GM12891 (cell line): ENCODE measurements around the gene GRIK4.

Experiments used
- DNase-seq: peaks from one replicate; pipeline ENCODE4 v3.0.0; 2011; ENCODE audit warnings: low spot score; ENCODE audit not compliant: insufficient read length
- FAIRE-seq: peaks from 2 replicates; lab custom pipeline; 2011; peaks lifted over from hg19 to GRCh38; lab: Jason Lieb, UNC
- PAX5 ChIP-seq: IDR thresholded peaks from 2 replicates; pipeline ENCODE4 v1.6.1; 2011; ENCODE audit warnings: low read length, moderate library complexity, mild to moderate bottlenecking; ENCODE audit not compliant: insufficient read depth, severe bottlenecking
- POLR2A ChIP-seq: IDR thresholded peaks from 2 replicates; pipeline ENCODE4 v1.6.1; 2011; ENCODE audit warnings: low read depth, low read length, control low read depth
- POLR2AphosphoS5 ChIP-seq: IDR thresholded peaks from 2 replicates; pipeline ENCODE4 v1.6.1; 2011; ENCODE audit warnings: low read depth, low read length, control low read depth
- POU2F2 ChIP-seq: IDR thresholded peaks from 2 replicates; pipeline ENCODE4 v1.6.1; 2011; ENCODE audit warnings: low read depth, mild to moderate bottlenecking, control low read depth, low read length, moderate library complexity
- SPI1 ChIP-seq: IDR thresholded peaks from 2 replicates; pipeline ENCODE4 v1.6.1; 2011; ENCODE audit warnings: low read depth, low read length, control low read depth
- TAF1 ChIP-seq: IDR thresholded peaks from 2 replicates; pipeline ENCODE4 v1.6.1; 2011; ENCODE audit warnings: low read depth, low read length, control low read depth

The GRIK4 gene

GRCh38 chr11:120834686-120835210 lies 323.2 kb downstream of the GRIK4 start:
- no peak for TF ChIP-seq SPI1
- no peak for TF ChIP-seq PAX5
- no peak for TF ChIP-seq POU2F2
- TF ChIP-seq POLR2A = no peak
- FAIRE-seq (peak; percentile 71), DNase-seq (no peak)

DNA sequence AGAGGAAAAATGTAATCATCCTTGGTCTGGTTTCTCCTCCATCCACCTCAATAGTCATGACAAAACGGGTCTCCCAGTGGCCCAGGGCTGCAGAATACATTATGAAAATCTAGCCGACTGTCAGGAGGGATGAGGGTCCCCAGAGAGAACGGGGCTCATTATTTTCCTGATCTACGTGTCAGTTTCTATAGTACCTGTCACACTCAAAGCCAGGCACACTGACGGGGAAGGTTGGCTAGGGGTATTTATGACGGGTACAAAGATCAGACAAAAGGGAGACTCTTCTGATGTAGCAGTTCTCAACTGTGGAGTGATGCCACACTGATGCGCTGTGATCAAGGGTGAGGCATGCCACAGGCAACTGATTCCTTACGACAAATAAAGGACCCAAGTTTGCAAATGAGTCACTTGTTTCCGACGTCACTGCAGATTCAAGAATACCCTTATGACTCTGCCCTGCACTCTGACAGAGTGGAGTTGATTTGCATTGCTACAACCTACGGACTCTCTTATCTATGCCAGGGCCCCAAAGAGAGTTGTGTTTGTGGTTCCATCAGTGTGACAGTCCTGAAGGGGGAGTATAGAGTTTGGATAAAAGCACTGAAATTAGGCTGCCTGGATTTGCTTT lies 324.2 kb downstream of the GRIK4 start:
- FAIRE-seq (peak; percentile 96), DNase-seq (peak; percentile 61)
- TF ChIP-seq TAF1 (no peak), POU2F2 (peak; percentile 91)

DNA sequence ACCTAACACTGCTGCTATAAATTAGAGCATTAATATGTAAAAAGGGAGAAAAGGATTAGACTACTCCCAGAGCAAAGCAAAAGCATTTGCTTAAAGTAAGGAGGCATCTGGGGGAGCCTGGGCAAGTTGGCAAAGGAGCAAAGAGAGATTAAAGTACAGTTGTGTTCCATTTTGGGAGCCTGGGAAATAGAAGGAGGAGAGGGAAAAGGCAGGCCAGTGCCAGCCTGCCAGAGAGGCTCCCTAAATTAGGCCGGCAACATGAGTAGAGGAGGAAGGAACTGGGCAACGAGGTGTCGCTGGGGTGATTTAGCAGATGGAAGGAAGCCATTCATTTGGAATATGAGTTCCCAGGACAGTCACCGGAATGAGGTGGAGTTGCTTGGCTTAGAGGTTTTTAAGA lies 326.1 kb downstream of the GRIK4 start:
- DNase-seq (no peak), FAIRE-seq (no peak)
- TF ChIP-seq POU2F2 (no peak), SPI1 (no peak), POLR2AphosphoS5 (no peak), TAF1 (no peak), POLR2A (no peak), PAX5 (no peak)

GRCh38 chr11:120839201-120839600 lies 327.7 kb downstream of the GRIK4 start:
- no peak for DNase-seq
- TF ChIP-seq SPI1 = no peak
- no peak for TF ChIP-seq POLR2AphosphoS5
- no peak for TF ChIP-seq TAF1
- no peak for TF ChIP-seq POLR2A
- TF ChIP-seq POU2F2 = no peak
- TF ChIP-seq PAX5 = no peak
- FAIRE-seq = no peak

DNA sequence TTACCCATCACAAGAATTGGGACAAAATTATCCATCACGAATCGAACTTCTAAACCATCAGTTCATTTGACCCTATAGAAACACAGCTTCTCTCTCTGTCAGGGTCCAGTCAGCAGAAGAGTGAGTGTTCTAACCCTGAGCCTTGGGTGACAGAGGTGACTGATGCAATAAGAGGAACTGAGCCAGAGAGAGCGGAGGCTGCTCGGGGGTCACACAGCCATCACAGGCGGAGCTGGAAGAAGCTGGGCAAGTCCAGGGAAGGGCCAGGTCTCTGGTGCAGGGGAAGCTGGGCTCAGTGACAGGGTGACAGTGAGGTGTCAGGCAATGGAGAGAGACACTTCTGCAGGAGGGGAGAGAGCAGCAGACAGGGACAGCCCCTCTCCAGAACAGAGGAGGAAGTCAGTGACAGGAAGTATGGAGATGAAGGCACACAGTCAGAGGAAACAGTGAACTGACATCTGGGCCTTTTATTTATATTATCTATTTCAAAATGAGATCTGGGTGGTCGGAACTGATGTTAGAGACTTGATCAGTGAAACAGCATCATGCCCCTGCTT lies 328.4 kb downstream of the GRIK4 start:
- DNase-seq (no peak), FAIRE-seq (peak; percentile 26)
- TF ChIP-seq TAF1 (no peak), PAX5 (no peak), POLR2AphosphoS5 (no peak), SPI1 (peak; percentile 67)

- FAIRE-seq (no peak), DNase-seq (no peak)
- TF ChIP-seq PAX5 (no peak), SPI1 (no peak), TAF1 (no peak), POLR2A (no peak), POU2F2 (no peak), POLR2AphosphoS5 (no peak)
Observed at GRCh38 chr11:120840661-120841060, 329.1 kb downstream of the GRIK4 start.

DNA sequence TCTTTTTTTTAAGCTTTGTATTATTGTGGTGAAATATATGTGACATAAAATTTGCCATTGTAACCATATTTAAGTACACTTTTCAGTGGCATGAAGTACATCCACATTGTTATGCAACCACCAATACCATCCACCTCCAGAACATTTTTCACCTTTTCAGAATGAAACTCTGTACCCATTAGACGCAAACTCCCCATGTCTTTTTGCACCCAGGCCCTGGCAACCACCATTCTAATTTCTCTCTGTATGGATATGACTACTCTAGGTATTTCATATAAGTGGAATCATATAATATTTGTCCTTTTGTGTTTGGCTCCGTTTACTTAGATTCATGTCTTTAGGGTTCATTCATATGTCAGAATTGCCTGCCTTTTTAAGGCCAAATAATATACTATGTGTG lies 329.5 kb downstream of the GRIK4 start:
- no peak for FAIRE-seq

GRCh38 chr11:120842195-120842594 lies 330.6 kb downstream of the GRIK4 start:
- no peak for TF ChIP-seq POU2F2
- TF ChIP-seq TAF1 = no peak
- TF ChIP-seq PAX5 = no peak
- no peak for TF ChIP-seq POLR2A
- TF ChIP-seq SPI1 = no peak
- TF ChIP-seq POLR2AphosphoS5 = no peak
- FAIRE-seq = no peak
- DNase-seq = no peak

More for the DNA sequence above, 329.5 kb downstream of the GRIK4 start:
- no peak for DNase-seq
- TF ChIP-seq POLR2A = no peak
- no peak for TF ChIP-seq POLR2AphosphoS5
- no peak for TF ChIP-seq TAF1
- no peak for TF ChIP-seq PAX5
- no peak for TF ChIP-seq SPI1
- no peak for TF ChIP-seq POU2F2

GRCh38 chr11:120853435-120853834 lies 341.9 kb downstream of the GRIK4 start:
- no peak for TF ChIP-seq PAX5
- no peak for TF ChIP-seq POU2F2
- no peak for TF ChIP-seq SPI1
- TF ChIP-seq POLR2AphosphoS5 = no peak
- no peak for TF ChIP-seq POLR2A
- no peak for TF ChIP-seq TAF1
- DNase-seq (no peak), FAIRE-seq (no peak)

DNA sequence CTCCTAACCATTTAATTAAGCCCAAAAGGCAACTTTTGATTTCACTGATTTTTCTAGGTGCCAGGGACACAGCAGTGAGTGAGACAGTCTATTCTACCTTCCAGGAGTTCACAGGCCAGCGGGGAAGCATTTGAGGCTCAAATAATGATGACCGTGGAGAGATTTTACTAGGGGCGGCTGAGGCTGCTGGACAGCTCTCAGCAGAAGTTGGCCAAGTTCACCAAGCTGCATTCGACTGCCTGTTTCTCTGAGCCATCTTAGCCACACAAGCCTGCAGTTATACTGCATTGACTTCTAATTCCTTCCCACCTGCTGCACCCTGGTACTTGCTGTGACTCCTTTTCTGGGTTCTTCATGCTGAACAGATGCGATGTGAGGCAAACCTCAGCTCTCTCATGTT lies 343.4 kb downstream of the GRIK4 start:
- no peak for DNase-seq
- TF ChIP-seq TAF1 (no peak), PAX5 (no peak), POLR2AphosphoS5 (no peak), POLR2A (no peak), POU2F2 (no peak), SPI1 (no peak)
- no peak for FAIRE-seq
